ENCODE measurements around the gene TLR6.
"Not testable (repeated sequence)": the region's sequence is repeated elsewhere in the genome, so short reads cannot be mapped to it uniquely, and the experiment has no call there.

TLR6 gene

GRCh38 chr4:38820329-38821061, 36.1 kb downstream of the TLR6 start:
- in situ Hi-C loops (cut with MboI; ENCODE audit: low pct_unique_long_range_greater_than_20kb, low sequenced_read_pairs, unreplicated experiment) = no loop called here
- DNase-seq (ENCODE audit: low spot score) = peak; percentile 79
- no peak for TF ChIP-seq CTCF (IDR thresholded peaks at IDR 0.05; ENCODE audit: extremely low read depth, insufficient read depth, missing control alignments)

- no peak for TF ChIP-seq CTCF (IDR thresholded peaks at IDR 0.05; ENCODE audit: extremely low read depth, insufficient read depth, missing control alignments)
- DNase-seq (ENCODE audit: low spot score) = no peak
- in situ Hi-C loops (cut with MboI; ENCODE audit: low pct_unique_long_range_greater_than_20kb, low sequenced_read_pairs, unreplicated experiment) = no loop called here
Measured at GRCh38 chr4:38819569-38819968, 37.0 kb downstream of the TLR6 start.

GRCh38 chr4:38818441-38818976, 38.1 kb downstream of the TLR6 start:
- TF ChIP-seq CTCF (IDR thresholded peaks at IDR 0.05; ENCODE audit: extremely low read depth, insufficient read depth, missing control alignments) = no peak
- peak; percentile 72 for DNase-seq (ENCODE audit: low spot score)
- in situ Hi-C loops (cut with MboI; ENCODE audit: low pct_unique_long_range_greater_than_20kb, low sequenced_read_pairs, unreplicated experiment) = no loop called here

GRCh38 chr4:38815885-38816782, 40.5 kb downstream of the TLR6 start:
- in situ Hi-C loops (cut with MboI; ENCODE audit: low pct_unique_long_range_greater_than_20kb, low sequenced_read_pairs, unreplicated experiment) = no loop called here
- DNase-seq (ENCODE audit: low spot score) = peak; percentile 53
- TF ChIP-seq CTCF (IDR thresholded peaks at IDR 0.05; ENCODE audit: extremely low read depth, insufficient read depth, missing control alignments) = no peak

- DNase-seq (ENCODE audit: low spot score) = no peak
- in situ Hi-C loops (cut with MboI; ENCODE audit: low pct_unique_long_range_greater_than_20kb, low sequenced_read_pairs, unreplicated experiment) = no loop called here
- no peak for TF ChIP-seq CTCF (IDR thresholded peaks at IDR 0.05; ENCODE audit: extremely low read depth, insufficient read depth, missing control alignments)
Measured at GRCh38 chr4:38814386-38814785, 42.2 kb downstream of the TLR6 start.

GRCh38 chr4:38811297-38811696, 45.3 kb downstream of the TLR6 start:
- TF ChIP-seq CTCF (IDR thresholded peaks at IDR 0.05; ENCODE audit: extremely low read depth, insufficient read depth, missing control alignments) = no peak
- DNase-seq (ENCODE audit: low spot score) = no peak
- in situ Hi-C loops (cut with MboI; ENCODE audit: low pct_unique_long_range_greater_than_20kb, low sequenced_read_pairs, unreplicated experiment) = no loop called here

GRCh38 chr4:38807462-38807861, 49.2 kb downstream of the TLR6 start:
- in situ Hi-C loops (cut with MboI; ENCODE audit: low pct_unique_long_range_greater_than_20kb, low sequenced_read_pairs, unreplicated experiment); DNase-seq (ENCODE audit: low spot score): not testable (repeated sequence)

GRCh38 chr4:38806251-38806650, 50.4 kb downstream of the TLR6 start:
- in situ Hi-C loops (cut with MboI; ENCODE audit: low pct_unique_long_range_greater_than_20kb, low sequenced_read_pairs, unreplicated experiment); DNase-seq (ENCODE audit: low spot score): not testable (repeated sequence)

Measured in GM13977 (cell line).